Measurements from ENCODE around the gene MOB3B.
A peak's percentile ranks its signal among the peaks of the same experiment; 100 is the strongest.

MOB3B gene

GRCh38 chr9:27353474-27354229 lies 176.0 kb downstream of the MOB3B start:
- DNase-seq: no peak

GRCh38 chr9:27353166-27353473 lies 176.5 kb downstream of the MOB3B start:
- DNase-seq: no peak

GRCh38 chr9:27352457-27353165 lies 177.0 kb downstream of the MOB3B start:
- no peak for DNase-seq

GRCh38 chr9:27351438-27351837 lies 178.2 kb downstream of the MOB3B start:
- no peak for DNase-seq

GRCh38 chr9:27350382-27350976 lies 179.1 kb downstream of the MOB3B start:
- no peak for DNase-seq

GRCh38 chr9:27349698-27350080 lies 179.9 kb downstream of the MOB3B start:
- no peak for DNase-seq

- no peak for DNase-seq
Measured at GRCh38 chr9:27348785-27349697, 180.6 kb downstream of the MOB3B start.

GRCh38 chr9:27347889-27348288 lies 181.7 kb downstream of the MOB3B start:
- no peak for DNase-seq

GRCh38 chr9:27344776-27345175 lies 184.8 kb downstream of the MOB3B start:
- DNase-seq: no peak

- no peak for DNase-seq
Measured at GRCh38 chr9:27341545-27342294, 187.9 kb downstream of the MOB3B start.

- DNase-seq: no peak
Measured at GRCh38 chr9:27340961-27341511, 188.6 kb downstream of the MOB3B start.

- no peak for DNase-seq
Measured at GRCh38 chr9:27340285-27340674, 189.3 kb downstream of the MOB3B start.

GRCh38 chr9:27339661-27340284 lies 189.8 kb downstream of the MOB3B start:
- no peak for DNase-seq

GRCh38 chr9:27338527-27338903 lies 191.1 kb downstream of the MOB3B start:
- DNase-seq: no peak

- no peak for DNase-seq
Measured at GRCh38 chr9:27337833-27338526, 191.6 kb downstream of the MOB3B start.

- no peak for DNase-seq
Measured at GRCh38 chr9:27337236-27337635, 192.4 kb downstream of the MOB3B start.

- DNase-seq: no peak
Measured at GRCh38 chr9:27336829-27337228, 192.8 kb downstream of the MOB3B start.

GRCh38 chr9:27336126-27336525 lies 193.5 kb downstream of the MOB3B start:
- no peak for DNase-seq

GRCh38 chr9:27335075-27335474 lies 194.5 kb downstream of the MOB3B start:
- no peak for DNase-seq

GRCh38 chr9:27333241-27334052 lies 196.2 kb downstream of the MOB3B start:
- peak; percentile 3 for DNase-seq
